Measurements from ENCODE around the gene ZNF444.

The ZNF444 gene

DNA sequence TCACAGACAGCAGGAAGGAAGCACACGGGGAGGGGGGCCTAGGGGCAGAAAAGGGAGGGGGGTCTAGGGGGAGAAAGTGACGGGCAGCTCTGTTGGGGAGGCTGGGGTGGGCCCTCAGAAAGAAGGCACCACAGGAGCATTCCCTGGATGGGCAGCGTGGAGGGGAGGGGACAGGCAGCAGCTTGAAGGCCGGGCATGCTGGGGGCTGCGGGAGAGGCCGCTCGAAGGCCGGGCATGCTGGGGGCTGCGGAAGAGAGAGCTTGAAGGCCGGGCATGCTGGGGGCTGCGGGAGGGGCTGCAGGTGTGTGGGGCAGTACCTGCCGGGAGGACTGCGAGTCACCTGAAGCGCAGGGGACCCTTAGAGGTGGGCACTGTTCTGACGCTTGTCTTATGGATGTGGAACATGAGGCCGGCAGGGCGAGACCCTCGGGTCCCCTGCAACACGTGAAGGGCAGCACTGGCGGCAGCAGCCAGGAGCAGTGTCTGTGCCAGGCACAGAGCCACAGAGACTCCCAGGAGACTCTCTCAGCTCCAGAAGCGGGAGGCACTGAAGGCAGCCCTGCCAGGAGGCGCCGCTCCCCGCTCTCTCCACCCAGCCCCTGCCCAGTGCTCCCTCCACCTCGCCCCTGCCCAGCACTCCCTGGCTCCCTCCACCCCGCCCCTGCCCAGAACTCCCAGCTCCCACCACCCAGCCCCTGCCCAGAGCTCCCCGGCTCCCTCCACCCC, 33.3 kb upstream of the ZNF444 start:
- no peak for DNase-seq

DNA sequence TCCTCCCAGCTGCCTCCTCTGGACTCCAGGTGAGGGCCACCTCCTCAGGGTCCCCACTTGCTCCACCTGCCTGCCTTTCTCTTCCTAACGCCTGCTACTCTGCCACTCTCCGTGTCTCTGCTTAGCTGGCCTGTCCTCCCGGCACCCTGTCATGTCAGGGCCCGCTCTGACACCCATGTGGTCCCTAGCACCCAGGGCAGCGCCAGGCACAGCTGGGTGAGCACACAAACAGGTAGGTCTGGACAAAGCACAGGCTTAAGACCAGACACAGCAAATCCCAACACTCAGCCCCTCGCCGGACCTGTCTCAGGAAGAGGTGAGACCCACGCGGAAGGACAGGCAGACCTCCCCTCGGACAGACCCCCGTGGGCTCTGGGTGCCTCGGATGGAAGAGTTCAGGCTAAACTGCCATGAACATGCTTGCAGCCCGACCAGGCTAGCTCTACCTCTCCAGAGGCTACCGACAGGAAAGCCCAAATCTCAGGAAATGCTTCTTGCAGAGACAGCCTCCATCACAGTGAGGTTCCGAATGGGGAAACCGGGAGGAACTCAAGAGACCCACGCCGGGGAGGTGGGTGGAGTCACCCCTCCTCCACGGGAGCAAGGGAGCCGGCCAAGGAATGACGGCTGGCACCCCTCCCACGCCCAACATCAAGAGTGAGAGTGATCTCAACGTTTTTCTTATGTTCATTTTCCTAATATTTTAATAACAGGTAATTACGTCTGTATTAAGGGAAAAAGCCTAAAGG, 32.5 kb upstream of the ZNF444 start:
- no peak for DNase-seq

DNA sequence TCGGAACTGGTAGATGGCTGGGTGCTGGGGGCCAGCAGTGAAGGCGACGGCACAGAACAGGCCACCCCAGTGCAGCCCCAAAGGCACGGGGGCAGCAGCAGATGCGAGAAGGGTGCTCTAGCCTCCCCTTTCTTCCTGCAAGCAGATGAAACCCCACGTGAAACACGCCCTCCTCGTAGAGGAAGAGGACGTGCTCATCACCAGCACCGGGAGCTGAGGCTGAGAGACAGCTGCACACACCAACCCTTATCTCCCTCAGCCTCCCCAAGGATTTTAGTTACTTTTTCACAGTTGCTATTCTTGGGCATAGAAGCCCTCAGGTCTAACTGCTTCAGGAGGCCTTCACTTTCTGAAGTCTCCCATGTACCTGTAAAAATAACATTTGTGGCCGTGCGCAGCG, 31.9 kb upstream of the ZNF444 start:
- no peak for DNase-seq

DNA sequence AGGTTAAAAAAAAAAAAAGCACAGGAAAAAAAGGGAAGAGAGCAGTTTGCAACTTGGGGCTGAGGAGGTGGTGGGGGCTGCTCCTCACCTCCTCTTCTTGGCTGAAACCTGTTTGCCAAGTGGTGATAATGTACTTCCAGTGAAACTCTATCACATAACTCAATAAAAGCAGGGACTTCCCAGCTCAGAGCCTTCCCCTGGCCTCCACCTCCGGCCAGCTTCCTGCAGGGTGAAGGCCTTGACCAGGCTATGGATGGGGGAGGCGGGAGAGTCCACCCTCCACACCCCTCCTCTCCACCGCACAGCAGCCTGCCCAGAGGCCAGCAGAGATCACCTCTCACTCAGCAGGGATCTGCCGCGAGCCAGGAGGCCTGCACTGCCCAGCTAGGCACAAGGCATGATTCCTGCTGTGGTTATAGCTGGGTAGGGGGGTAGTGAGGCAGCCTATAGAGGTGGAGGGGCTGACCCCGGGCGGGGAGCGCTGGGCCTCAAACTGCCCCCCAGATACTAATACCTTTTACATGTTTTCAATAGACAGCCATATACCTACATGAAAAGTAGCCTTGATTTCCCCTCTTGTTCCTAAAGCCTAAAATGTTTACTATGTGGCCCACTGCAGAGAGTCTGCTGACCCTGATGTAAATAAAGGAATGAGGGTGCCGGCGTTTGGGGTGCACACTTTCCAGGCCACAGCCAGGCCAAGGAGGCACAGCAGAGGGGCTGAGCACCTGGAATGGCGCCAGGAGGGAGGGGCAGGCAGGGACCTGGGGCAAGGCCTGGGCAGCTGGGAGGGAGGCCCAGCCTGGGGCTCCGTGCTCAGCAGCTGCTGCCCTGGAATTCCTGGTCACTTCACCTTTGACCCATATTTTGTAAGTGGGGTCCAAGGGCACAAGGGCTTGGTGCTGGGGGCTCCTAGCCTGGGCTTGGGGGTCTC, 30.3 kb upstream of the ZNF444 start:
- no peak for DNase-seq

DNA sequence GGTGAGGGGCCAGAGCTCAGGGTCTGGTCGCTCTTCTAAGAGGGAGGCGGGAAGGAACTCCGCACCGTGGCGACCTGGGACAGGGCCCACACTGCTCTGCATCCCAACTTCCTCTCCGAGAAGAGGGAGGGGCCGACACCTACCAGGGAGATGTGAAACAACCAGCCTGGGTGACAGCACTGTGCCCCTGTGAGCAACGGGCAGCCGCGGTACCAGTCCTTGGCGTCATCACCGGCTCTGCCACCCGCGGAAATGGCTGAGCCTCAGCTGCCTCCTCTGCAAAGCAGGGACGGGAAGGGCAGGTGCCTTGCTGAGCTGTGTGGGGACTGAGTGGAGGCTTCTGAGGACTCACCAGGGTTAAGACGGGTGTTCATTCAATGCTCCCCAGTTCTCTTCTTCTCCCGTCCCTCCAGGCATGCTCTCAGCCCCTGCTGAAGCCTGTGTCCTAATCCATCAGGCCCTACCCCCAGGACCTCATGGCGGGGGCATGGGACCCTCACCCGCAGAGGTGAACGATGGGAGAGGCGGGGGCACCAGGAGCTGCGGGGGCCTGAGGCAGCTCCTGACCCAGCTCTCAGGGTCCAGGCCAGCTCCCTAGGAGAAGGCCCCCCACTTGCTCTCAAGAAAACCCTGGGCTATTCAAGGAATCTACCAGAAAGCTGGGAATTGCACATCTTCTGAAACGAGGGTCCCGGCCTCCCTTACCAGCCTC, 29.3 kb upstream of the ZNF444 start:
- peak; percentile 12 to 15 for DNase-seq

DNA sequence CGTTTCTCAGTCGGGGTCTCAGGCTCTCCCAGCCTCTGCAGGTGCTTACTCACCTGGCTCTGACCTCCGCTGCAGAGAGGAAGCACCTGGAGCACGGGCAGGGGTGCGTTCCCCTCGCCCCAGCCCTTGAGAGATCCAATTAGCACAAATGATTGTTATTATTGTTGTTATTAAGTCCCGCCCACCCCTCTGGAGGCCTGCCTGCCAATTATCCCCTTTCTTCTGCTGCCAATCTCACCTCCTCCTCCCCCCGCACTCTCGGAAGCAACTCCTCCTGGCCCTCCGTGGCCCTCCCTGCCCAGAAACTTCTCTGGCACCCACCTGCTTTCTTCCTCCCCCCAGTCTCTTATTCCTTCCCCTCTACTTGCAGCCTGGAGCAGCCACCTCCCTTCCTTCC, 28.8 kb upstream of the ZNF444 start:
- DNase-seq, result no peak

DNA sequence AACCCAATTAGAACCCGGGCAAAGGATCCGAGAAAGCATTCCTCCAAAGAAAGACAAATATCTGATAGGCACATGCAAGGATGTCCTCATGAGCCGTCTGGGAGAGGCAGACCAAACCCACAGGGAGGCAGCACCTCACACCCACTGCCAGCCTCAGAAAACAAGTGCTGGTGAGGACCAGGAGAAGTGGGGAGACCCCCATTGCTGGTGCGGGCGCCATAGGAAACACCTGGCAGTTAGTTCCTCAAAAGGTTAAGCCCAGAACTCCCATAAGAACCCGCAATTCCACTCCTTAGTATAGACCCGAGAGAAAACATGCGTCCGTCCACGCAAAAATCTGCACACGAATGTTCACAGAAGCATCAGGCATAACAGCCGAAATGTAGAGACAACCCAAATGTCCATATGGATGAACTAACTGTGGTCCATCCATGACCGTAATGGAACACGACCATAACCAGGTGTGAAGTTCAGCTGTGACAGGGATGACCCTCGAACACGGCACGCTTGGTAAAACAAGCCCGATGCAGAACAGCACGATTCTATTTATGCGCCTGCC, 27.9 kb upstream of the ZNF444 start:
- DNase-seq, result no peak

DNA sequence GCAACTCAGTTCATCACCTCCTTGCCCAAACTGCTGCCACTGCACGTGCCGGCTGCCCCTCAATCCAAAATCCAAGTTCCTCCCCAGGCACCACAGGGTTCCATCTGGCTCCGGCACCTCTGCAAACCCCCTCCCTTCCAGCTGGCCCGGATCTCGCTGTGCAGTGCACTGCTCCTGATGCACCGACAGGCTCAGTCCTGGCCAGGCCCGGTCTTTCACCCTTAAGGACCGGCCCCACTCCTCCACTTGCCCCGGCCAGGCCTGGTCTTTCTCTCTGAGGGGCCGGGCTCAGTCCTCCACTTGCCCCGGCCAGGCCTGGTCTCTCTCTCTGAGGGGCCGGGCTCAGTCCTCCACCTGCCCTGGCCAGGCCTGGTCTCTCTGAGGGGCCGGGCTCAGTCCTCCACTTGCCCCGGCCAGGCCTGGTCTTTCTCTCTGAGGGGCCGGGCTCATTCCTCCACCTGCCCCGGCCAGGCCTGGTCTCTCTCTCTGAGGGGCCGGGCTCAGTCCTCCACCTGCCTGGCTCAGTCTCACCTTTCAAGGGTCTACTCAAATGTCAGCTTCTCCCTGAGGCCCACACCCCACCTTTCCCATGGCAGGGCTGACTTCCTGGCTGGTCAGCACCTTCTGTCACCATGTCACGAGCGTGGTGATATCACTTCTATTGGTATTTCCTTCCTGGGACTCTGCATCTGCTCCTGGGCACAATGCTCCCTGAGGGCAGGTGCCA, 26.9 kb upstream of the ZNF444 start:
- DNase-seq, result no peak

DNA sequence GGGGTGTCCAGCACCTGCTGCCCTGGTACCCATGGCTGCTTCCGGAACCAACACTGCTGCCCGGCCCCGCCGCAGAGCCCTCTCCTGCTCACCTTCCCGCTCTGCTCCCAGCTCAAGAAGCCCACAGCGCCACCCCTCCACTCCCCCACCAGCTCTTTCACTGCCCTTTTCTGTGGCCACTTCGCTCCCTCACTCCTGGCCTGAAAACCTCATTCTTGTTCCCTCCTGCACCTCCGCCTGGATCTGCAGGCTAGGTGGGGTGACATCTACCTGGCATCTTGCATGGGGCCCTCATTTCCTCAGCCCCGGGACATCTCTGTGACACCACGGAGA, 26.3 kb upstream of the ZNF444 start:
- DNase-seq, result no peak

DNA sequence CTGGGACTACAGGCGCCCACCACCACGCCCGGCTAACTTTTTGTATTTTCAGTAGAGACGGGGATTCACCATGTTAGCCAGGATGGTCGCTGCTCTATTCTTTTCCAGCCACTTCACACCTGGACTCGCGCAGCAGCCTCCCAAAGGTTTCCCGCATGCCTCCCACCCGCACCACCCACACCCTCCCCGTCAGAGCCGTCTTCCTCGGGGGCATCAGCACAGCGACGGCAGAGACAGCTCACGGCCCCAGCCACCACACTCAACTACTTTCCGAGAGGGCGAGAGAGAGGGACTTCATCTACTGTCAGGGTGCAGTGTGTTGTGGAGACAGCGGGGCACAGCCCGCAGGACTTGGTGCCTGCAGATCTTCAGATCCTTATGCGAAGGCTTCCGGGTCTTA, 25.6 kb upstream of the ZNF444 start:
- no peak for DNase-seq

DNA sequence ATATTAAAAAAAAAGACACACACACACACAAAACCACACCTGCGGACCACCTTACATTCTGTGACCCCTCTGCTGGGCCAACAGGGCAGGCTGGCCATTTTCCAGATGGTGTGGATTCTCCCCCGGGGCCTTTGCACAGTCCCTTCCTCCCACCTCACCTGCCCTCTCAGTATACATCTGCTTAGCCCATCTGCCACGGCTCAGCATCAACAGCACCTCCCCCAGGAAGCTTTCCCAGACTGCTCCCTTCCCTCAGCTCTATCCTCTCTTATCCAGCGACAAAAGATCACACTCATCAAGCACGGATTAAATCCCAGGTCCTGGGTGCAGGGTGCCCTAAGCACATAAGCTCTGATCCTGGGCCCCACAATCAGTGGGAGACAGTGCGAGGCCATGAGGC, 24.5 kb upstream of the ZNF444 start:
- no peak for DNase-seq

DNA sequence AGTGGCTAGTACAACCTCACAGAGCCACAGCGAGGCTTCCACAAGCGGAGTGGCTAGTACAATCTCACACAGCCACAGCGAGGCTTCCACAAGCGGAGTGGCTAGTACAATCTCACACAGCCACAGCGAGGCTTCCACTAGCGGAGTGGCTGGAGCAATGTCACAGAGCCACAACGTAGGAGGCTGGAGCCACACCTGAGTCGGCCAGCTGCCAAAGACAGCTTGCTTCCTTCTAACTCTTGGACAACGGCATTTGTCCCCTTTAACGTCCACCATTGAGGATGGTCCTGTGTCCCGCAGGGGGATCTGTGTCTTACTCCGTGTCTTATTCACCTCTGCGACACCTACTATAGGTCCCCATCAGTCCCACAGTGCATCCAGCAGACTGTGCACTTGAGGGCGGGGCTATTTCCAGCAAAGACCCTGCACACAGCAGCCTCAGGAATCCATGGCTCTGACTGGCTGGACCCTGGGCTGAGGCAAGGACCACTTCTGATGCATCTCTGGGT, 23.7 kb upstream of the ZNF444 start:
- no peak for DNase-seq

DNA sequence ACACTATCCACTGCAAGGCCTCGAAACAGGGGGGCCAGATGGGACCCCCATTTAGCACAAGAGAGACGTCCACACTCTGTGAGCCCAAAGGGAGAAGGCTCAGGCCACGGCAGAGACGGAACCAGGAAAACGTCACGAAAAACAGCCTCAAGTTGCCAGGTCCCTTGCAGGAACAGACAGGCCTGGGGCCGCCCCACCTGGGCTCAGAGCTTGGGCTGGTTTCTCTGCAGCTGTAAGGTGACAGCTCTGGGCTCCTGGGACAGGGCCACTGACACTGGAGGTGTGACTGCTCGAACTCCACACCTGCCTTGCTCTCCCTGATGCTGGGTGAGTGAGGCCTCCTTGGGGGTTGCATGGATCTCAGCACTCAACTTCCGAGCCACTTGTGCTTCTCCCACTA, 23.2 kb upstream of the ZNF444 start:
- DNase-seq, result no peak

DNA sequence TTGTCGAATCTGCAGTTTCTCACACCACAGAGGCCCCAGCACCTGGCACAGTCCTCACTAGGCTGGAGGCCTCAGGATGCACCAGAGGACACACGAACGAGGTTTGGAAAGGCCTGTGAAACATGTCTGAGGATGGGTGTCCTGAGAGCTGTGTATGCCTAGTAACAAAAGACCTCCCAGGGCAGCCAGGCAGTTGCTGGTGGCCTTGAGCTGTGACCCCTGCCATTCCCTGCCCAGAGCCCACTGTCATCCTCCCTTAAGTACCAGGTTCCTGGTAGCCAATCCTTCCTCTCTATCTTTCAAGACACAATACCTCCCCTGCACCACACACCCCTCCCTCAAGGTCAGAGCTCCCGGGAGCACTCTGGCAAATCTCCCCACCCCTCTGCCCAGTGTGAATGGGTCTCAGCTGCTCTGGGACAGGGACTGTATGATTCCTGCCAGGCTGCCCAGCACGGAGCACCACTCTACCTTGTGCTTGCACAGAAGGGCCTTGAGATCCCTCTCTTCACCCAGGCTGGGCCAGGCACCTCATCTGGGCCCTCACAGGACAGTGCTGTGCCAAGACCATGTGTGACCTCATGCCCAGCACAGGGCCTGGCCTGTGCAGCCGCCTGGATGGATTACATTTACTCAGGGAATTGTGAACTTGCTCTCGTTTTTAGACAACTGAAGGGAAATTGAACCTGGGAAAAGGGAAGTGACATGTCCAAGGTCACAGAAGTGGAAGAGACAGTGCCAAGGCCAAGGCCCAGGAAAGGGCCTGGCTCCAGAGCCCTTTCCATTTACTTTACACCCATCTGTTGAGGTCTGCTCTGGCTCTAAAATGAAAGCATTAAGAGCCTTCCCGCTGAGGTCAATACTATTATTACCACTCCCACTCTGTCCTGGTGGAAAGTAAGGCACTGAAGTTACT, 22.2 kb upstream of the ZNF444 start:
- no peak for DNase-seq

DNA sequence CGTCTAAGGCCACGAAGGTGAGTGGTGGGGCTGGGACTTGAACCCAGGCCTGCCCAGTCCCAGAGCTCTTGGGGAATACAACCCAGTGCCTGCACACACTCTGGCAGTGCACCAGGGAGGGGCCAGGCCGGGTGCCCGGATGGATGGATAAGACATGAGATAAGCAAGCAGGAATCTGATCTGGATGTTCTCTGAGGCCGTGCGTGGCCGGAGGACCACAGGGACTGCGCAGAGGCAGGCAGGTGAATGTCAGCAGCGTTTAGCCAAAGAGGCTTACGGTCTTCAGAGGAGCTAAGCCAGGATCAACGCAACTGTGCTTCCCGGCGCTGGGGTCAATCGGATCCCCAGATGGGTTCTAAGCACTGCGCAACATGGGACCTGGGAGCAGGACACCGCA, 21.5 kb upstream of the ZNF444 start:
- DNase-seq, result no peak

DNA sequence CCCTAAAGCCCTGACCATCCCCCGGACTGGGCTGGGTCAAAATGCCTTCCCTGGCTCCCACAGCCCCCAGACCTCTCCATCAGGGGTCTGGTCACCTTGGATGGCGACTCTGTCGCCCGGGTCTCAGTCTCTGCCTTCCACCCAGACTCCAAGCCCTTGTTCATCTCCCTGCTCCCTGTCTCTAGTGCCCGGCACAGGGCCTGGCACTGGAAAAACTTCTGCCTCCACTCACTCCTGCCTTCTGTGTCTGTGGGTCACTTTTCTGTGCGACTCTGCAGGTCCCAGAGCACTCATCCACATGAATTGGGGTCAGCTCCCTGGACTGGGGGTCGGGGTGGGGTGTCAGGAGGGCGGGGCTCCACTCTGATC, 21.1 kb upstream of the ZNF444 start:
- DNase-seq, result no peak

DNA sequence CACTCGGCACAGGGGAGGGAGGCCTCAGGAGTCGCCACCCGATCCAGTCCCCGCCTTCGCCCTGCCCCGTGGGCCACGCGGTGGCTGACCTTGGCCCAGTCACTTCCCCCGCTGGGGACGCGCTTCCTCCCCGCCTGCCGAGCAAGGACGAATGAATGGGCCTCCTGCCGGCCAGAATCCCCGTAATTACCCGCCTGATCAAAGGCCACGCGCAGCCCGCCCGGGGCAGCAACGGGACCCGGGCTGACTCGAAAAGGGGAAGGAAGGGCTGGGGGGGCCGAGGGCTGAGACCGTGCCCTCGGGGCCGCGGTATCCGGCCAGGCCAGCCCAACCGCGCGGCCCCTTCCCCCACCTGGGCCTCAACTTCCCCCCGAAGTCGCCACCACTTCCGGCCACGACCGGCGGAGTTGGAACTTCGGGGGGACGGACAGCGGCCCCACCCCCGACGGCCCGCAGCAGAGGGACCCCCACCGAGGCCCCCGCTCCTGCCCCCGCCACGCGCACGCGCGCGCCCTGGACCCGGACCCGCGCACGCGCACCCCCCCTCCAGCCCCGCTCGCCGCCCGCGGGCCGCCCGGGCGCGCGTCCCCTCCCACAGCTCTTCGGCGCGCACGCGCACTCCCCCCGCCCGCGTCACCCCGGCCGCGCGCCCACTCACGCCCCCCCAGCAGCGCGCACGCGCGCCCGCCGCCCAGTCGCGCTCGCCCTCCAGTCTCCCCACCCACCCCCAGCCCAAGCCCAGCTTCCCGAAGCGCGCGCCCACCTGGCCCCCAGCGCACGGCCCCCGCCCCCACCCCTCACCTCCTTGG, 20.5 kb upstream of the ZNF444 start:
- DNase-seq, result peak; percentile 81 to 86

DNA sequence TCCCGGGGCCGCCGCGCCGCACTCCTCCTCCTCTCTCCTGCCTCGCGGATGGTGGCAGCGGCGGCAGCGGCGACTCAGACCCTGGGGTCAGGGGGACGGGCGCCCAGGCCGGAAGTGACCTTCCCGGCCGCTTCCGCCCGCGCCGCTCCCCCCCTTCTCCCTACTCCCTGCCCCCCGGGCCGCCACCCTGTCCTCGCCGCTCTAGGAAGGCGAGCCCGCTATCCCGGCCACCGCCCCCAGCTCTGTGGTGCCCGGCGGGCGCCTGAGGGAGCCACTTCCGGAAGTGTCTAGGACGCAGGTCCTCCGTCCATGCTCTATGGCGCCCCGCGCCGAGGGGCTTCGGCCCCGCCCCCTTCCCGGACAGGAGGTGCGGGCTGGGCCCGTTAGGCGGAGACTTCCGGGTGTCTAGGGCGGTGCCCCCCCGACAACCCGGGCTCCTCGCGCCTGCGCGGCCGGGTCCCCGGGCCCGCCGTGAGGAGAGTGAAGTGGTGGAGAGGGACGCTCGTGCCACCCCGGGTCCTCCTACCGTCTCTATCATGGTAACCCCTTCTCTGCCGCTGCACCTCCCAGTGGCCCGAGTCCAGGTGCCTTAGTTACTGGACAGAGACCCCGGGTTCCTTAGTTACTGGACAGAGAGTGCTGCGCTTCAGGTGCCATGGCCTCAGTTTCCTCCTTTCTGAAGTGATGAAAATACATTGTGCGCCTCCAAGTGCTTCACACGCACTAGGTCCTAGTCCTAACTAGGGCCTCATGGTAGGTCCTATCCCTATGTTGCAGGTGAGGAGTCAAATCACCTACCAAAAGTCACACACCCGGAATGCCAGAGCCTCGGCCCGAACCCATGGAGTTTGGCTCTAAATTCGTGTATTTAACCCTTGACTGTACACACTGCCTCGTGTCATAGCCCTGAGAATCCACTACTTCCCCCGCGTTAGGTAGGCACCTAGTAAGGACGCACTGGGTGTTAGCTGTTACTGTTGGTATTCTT, 19.6 kb upstream of the ZNF444 start, which contains the start of gene ZNF787:
ZNF787 (minus strand) TSS at position 116 of the 988 bp plus-strand sequence. CDS start 18,078 bp downstream, outside the sequence.
- DNase-seq, result peak; percentile 97

Measured in stimulated activated CD4-positive, alpha-beta T cell treated with anti-CD3 and anti-CD28 coated beads, Interleukin-4, amount 100 ng/mL, for 4 hours (primary cell).